Measurements from ENCODE around the gene HDAC10. TPM values are rescaled to one million over a fixed set of nuclear protein-coding genes. Genes with fewer than 3 reads are reported as not detected.

Gene HDAC10
- total RNA-seq, 1 experiment from 2014 or later: 45.0 TPM

- Histone ChIP-seq H3K9ac (ENCODE audit: extremely low read depth, insufficient read length, low read length) (no peak overlapping the region), H2AK5ac (ENCODE audit: insufficient read length, low read length) (no peak overlapping the region), H4K8ac (replicated peaks; ENCODE audit: insufficient read length, low read depth, low read length) (no peak overlapping the region), H3K4me1 (ENCODE audit: insufficient read depth, low read length) (no peaks in the 10 kb centered on the region), H2BK15ac (ENCODE audit: low read depth, low read length) (no peak overlapping the region), H3K79me2 (ENCODE audit: insufficient read depth, low read length) (no peaks in the 10 kb centered on the region; the same call in 1 of the 2 replicates), H3K56ac (ENCODE audit: insufficient read length, low read depth, low read length) (no peak overlapping the region), H4K91ac (ENCODE audit: insufficient read length, low read depth, low read length) (no peak overlapping the region), H3K27me3 (ENCODE audit: insufficient read depth, low read length) (no peaks in the 10 kb centered on the region), H2BK120ac (ENCODE audit: low read depth, low read length, poor library complexity, severe bottlenecking) (no peak overlapping the region), H2BK5ac (ENCODE audit: insufficient read length, low read length) (no peak overlapping the region), H3K18ac (ENCODE audit: insufficient read length, low read depth, low read length) (no peak overlapping the region), H3K79me1 (ENCODE audit: insufficient read depth, low read depth, low read length, poor library complexity, severe bottlenecking) (no peaks in the 10 kb centered on the region), H4K5ac (ENCODE audit: insufficient read length, low read depth, low read length) (no peak overlapping the region), H3K4ac (ENCODE audit: low read depth, low read length) (no peak overlapping the region), H3K27ac (ENCODE audit: insufficient read length, low read depth, low read length) (no peak overlapping the region), H2AFZ (ENCODE audit: low read length) (no peak overlapping the region), H2BK20ac (ENCODE audit: low read depth, low read length, poor library complexity, severe bottlenecking) (no peak overlapping the region), H3K9me3 (ENCODE audit: control insufficient read depth, low read depth, low read length) (no peaks in the 10 kb centered on the region), H3K23ac (ENCODE audit: insufficient read length, low read depth, low read length) (no peak overlapping the region), H4K20me1 (ENCODE audit: control insufficient read depth, insufficient read depth, insufficient read length) (peaks cover 3% of the 10 kb centered on the region), H3K4me2 (ENCODE audit: insufficient read depth, insufficient read length, low read length) (no peak overlapping the region), H3K23me2 (ENCODE audit: insufficient read length, low read depth, low read length, poor library complexity, severe bottlenecking) (peaks cover 13% of the 10 kb centered on the region), H3K14ac (ENCODE audit: insufficient read depth, low read length) (no peak overlapping the region), H2BK12ac (ENCODE audit: insufficient read length, low read depth, low read length) (no peak overlapping the region), H3T11ph (ENCODE audit: low read length) (no peak overlapping the region)
- TF ChIP-seq CTCF (conservative IDR thresholded peaks at IDR 0.05): no peak
- no peak for DNase-seq
- WGBS (ENCODE audit: extremely low coverage, insufficient read length, low lambda C conversion rate): no CpG with 5 or more reads among the region's 7 CpGs
- Mint-ChIP-seq H3K4me3 (no peak overlapping the region), H3K27me3 (ENCODE audit: low read depth) (no peaks in the 10 kb centered on the region), H3K27ac (no peak overlapping the region), H3K9me3 (peaks cover 5 to 6% of the 10 kb centered on the region in 2 experiments; a peak in 3 of 5 replicates), H3K36me3 (ENCODE audit: insufficient read depth in 1 of 3, low read depth in 3 of 3) (peaks cover 16 to 47% (median 41%) of the 10 kb centered on the region in 3 experiments), H3K4me1 (peaks cover 9 to 14% of the 10 kb centered on the region in 2 experiments)
Measured at GRCh38 chr22:50204571-50204970, 46.5 kb downstream of the HDAC10 start.

Measured in H9 (cell line).